Tibial nerve (tissue), 4 donors: ENCODE measurements around the gene FNDC3B. TPM values are rescaled to one million over a fixed set of nuclear protein-coding genes. Genes with fewer than 3 reads are reported as not detected.

Experiments used
- DNase-seq, 2 donors: peaks; one replicate each; pipeline ENCODE4 v3.0.0-alpha.2; 2019; ENCODE audit warnings: low spot score in 2 of 2
- H3K27ac ChIP-seq, 4 donors: fragments of 200-600 bp; sonication (generic) in 3 of 4; one replicate each; pipeline ENCODE4 v1.5.1; 2017 to 2019; ENCODE audit warnings: mild to moderate bottlenecking in 1 of 4
- H3K27me3 ChIP-seq, 2 donors: fragments of 200-600 bp; sonication (generic) in 1 of 2; one replicate each; pipeline versions ENCODE4 v1.5.1 to v1.6.0; 2017 to 2019
- H3K36me3 ChIP-seq, 3 donors: fragments of 200-600 bp; sonication (generic); one replicate each; pipeline ENCODE4 v1.5.1; 2018 to 2019
- H3K4me1 ChIP-seq, 4 donors: fragments of 200-600 bp; sonication (generic) in 3 of 4; one replicate each; pipeline ENCODE4 v1.5.1; 2017 to 2019
- H3K4me3 ChIP-seq, 4 donors: fragments of 200-600 bp; sonication (generic) in 3 of 4; one replicate each; pipeline ENCODE4 v1.5.1; 2017 to 2019; ENCODE audit warnings: mild to moderate bottlenecking in 1 of 4, moderate library complexity in 1 of 4
- H3K9me3 ChIP-seq, 4 donors: fragments of 200-600 bp; sonication (generic) in 3 of 4; one replicate each; pipeline ENCODE4 v1.5.1; 2017 to 2019
- CTCF ChIP-seq, 5 experiments: fragments of 200-600 bp in 3 of 5; fragments of 450-650 bp in 2 of 5; sonication (generic) in 3 of 5; IDR thresholded peaks; one replicate each; pipeline ENCODE4 v1.5.1; 2016 to 2019; ENCODE audit warnings: antibody characterized with exemption in 5 of 5, mild to moderate bottlenecking in 3 of 5, moderate library complexity in 2 of 5
- EP300 ChIP-seq, 2 donors: sonication (generic); formaldehyde crosslinking; IDR thresholded peaks; one replicate each; pipeline ENCODE4 v1.6.1; 2017; ENCODE audit warnings: antibody characterized with exemption in 2 of 2, mild to moderate bottlenecking in 1 of 2
- POLR2A ChIP-seq, 2 donors: fragments of 450-650 bp; IDR thresholded peaks; one replicate each; pipeline ENCODE4 v1.6.1; 2017; ENCODE audit warnings: antibody characterized with exemption in 2 of 2, mild to moderate bottlenecking in 2 of 2, moderate library complexity in 2 of 2
- WGBS, 2 donors: methylation state at CpG; one replicate each; pipeline ENCODE4 v1.1.5; 2018; 5-methylcytosine and 5-hydroxymethylcytosine counted together
- total RNA-seq, 4 donors: library from RNA; depleted of rRNA; stranded (reverse); fragments of >200 nt; gene quantifications; one replicate each; pipeline ENCODE4 v1.1.0, GENCODE V29; 2016

The FNDC3B gene
- total RNA-seq, 4 donors from 2014 or later: 87.5 to 106 (median 95.7) TPM

GRCh38 chr3:172051310-172051956, 12.1 kb downstream of the FNDC3B start:
- 91 to 94% methylated on average over 3 of the region's 3 CpGs for WGBS, 2 donors
- DNase-seq: no peak
- Histone ChIP-seq H3K36me3 (peaks cover 0 to 24% (median 0%) of the 10 kb centered on the region in 3 donors), H3K27me3 (no peaks in the 10 kb centered on the region), H3K27ac (no peak overlapping the region), H3K4me3 (no peak overlapping the region), H3K4me1 (peaks cover 0 to 51% (median 7%) of the 10 kb centered on the region in 4 donors), H3K9me3 (no peaks in the 10 kb centered on the region)
- TF ChIP-seq POLR2A (IDR thresholded peaks at IDR 0.05) (no peak), CTCF (IDR thresholded peaks at IDR 0.05) (no peak), EP300 (IDR thresholded peaks at IDR 0.05) (no peak)

GRCh38 chr3:172051957-172052354, 12.6 kb downstream of the FNDC3B start:
- Histone ChIP-seq H3K9me3 (no peaks in the 10 kb centered on the region), H3K4me1 (peaks cover 0 to 51% (median 10%) of the 10 kb centered on the region in 4 donors), H3K4me3 (no peak overlapping the region), H3K27me3 (no peaks in the 10 kb centered on the region), H3K36me3 (peaks cover 0 to 24% (median 0%) of the 10 kb centered on the region in 3 donors), H3K27ac (no peak overlapping the region)
- DNase-seq: no peak
- 92 to 99% methylated on average over 5 of the region's 5 CpGs for WGBS, 2 donors
- TF ChIP-seq POLR2A (IDR thresholded peaks at IDR 0.05) (no peak), EP300 (IDR thresholded peaks at IDR 0.05) (no peak), CTCF (IDR thresholded peaks at IDR 0.05) (no peak)

- H3K27ac ChIP-seq: no peak overlapping the region
- no peak for TF ChIP-seq EP300 (IDR thresholded peaks at IDR 0.05)
- TF ChIP-seq CTCF (IDR thresholded peaks at IDR 0.05): no peak
- TF ChIP-seq POLR2A (IDR thresholded peaks at IDR 0.05): no peak
- H3K27me3 ChIP-seq: no peaks in the 10 kb centered on the region
- no peaks in the 10 kb centered on the region for H3K9me3 ChIP-seq
- no peak for DNase-seq
- no peak overlapping the region for H3K4me3 ChIP-seq
- peaks cover 0 to 24% (median 0%) of the 10 kb centered on the region in 3 donors for H3K36me3 ChIP-seq
- peaks cover 0 to 51% (median 12%) of the 10 kb centered on the region in 4 donors for H3K4me1 ChIP-seq
- WGBS, 2 donors: 87 to 88% methylated on average over 2 of the region's 2 CpGs
Observed at GRCh38 chr3:172052405-172052804, 13.0 kb downstream of the FNDC3B start.

- no peak overlapping the region for H3K27ac ChIP-seq
- H3K4me1 ChIP-seq: peaks cover 0 to 64% (median 24%) of the 10 kb centered on the region in 4 donors
Observed at GRCh38 chr3:172054115-172054764, 14.9 kb downstream of the FNDC3B start.

More at GRCh38 chr3:172054115-172054764, 14.9 kb downstream of the FNDC3B start:
- H3K36me3 ChIP-seq: peaks cover 0 to 24% (median 0%) of the 10 kb centered on the region in 3 donors
- TF ChIP-seq POLR2A (IDR thresholded peaks at IDR 0.05): no peak
- no peak for TF ChIP-seq EP300 (IDR thresholded peaks at IDR 0.05)
- TF ChIP-seq CTCF (IDR thresholded peaks at IDR 0.05): no peak
- H3K9me3 ChIP-seq: no peaks in the 10 kb centered on the region
- no peaks in the 10 kb centered on the region for H3K27me3 ChIP-seq
- WGBS, 2 donors: 55 to 63% methylated on average over 6 of the region's 6 CpGs
- no peak overlapping the region for H3K4me3 ChIP-seq
- no peak for DNase-seq
